GM12878 (cell line): ENCODE measurements around the gene PLOD3. TPM values are rescaled to one million over a fixed set of nuclear protein-coding genes. Genes with fewer than 3 reads are reported as not detected.

ENCODE experiments used
- ATAC-seq: fragments of 200-7000 bp; cut with Tn5 transposase; 3 replicates; pipeline ENCODE4 v1.9.1; 2020; ENCODE audit warnings: mild to moderate bottlenecking, moderate library complexity
- BruUV-seq: library from RNA; stranded (reverse); fragments of 400-500 nt; replicated peaks from 2 replicates; lab custom pipeline; 2021; lab: Mats Ljungman, UMichigan
- CTCF ChIA-PET: fragments of 300-600 bp; sonication (Branson Sonifier 250); formaldehyde crosslinking; extraction: SDS; loops from one replicate; lab custom pipeline; 2021; ENCODE audit warnings: inconsistent platforms; lab: Yijun Ruan, JAX
- POLR2A ChIA-PET: fragments of 350-600 bp; formaldehyde crosslinking; extraction: SDS; loops from one replicate; lab custom pipeline; 2021; ENCODE audit warnings: inconsistent platforms; lab: Charles Lee
- RAD21 ChIA-PET: fragments of 300-600 bp; sonication (Branson Sonifier 250); formaldehyde crosslinking; loops from one replicate; lab custom pipeline; 2023; ENCODE audit warnings: antibody characterized with exemption; ENCODE audit not compliant: unreplicated experiment; lab: Charles Lee
- SMC1A ChIA-PET: fragments of 300-600 bp; sonication (Branson Sonifier 250); formaldehyde crosslinking; loops from one replicate; lab custom pipeline; 2023; ENCODE audit not compliant: unreplicated experiment, uncharacterized antibody; lab: Charles Lee
- DNase-seq: peaks from one replicate; pipeline ENCODE4 v3.0.0-alpha.2; 2011; ENCODE audit warnings: low read depth, low spot score
- FAIRE-seq: peaks from 3 replicates; lab custom pipeline; 2011; peaks lifted over from hg19 to GRCh38; lab: Jason Lieb, UNC
- H2AFZ ChIP-seq: 2 replicates; pipeline ENCODE4 v1.6.0; 2011; ENCODE audit warnings: low read depth, low read length, control low read depth; ENCODE audit not compliant: control insufficient read depth
- H3K27ac ChIP-seq: 2 replicates; pipeline ENCODE4 v1.5.1; 2011; ENCODE audit warnings: control low read depth; ENCODE audit not compliant: control insufficient read depth, insufficient read depth
- H3K27me3 ChIP-seq, 2 experiments: replicated peaks in 1 of 2; 2 replicates each; pipeline versions ENCODE4 v1.6.0 to v1.6.1; 2011; ENCODE audit warnings: low read length in 1 of 2; ENCODE audit not compliant: control insufficient read depth in 2 of 2, insufficient read depth in 2 of 2
- H3K36me3 ChIP-seq, 2 experiments: 2 replicates each; pipeline ENCODE4 v1.5.1; 2011; ENCODE audit warnings: low read length in 1 of 2; ENCODE audit not compliant: control insufficient read depth in 2 of 2, insufficient read depth in 2 of 2
- H3K4me1 ChIP-seq: 2 replicates; pipeline ENCODE4 v1.6.1; 2011; ENCODE audit warnings: mild to moderate bottlenecking, low read length, moderate library complexity, mixed read lengths; ENCODE audit not compliant: control insufficient read depth, insufficient read depth
- H3K4me2 ChIP-seq: 2 replicates; pipeline ENCODE4 v1.6.0; 2011; ENCODE audit warnings: control low read depth; ENCODE audit not compliant: control insufficient read depth, insufficient read depth
- H3K4me3 ChIP-seq: fragments of 200-600 bp; sonication (generic); 2 replicates; pipeline ENCODE4 v1.5.1; 2016
- H3K79me2 ChIP-seq: 2 replicates; pipeline ENCODE4 v1.6.0; 2011; ENCODE audit warnings: low read length; ENCODE audit not compliant: control insufficient read depth, insufficient read depth
- H3K9ac ChIP-seq: 2 replicates; pipeline ENCODE4 v1.8.0; 2011; ENCODE audit warnings: low read length, control low read depth, mixed read lengths; ENCODE audit not compliant: control insufficient read depth, insufficient read depth
- H3K9me3 ChIP-seq: replicated peaks from 3 replicates; pipeline ENCODE4 v1.5.1; 2011; ENCODE audit warnings: mild to moderate bottlenecking, low read length; ENCODE audit not compliant: control insufficient read depth, insufficient read depth
- H4K20me1 ChIP-seq: 2 replicates; pipeline ENCODE4 v1.6.0; 2011; ENCODE audit not compliant: control insufficient read depth, insufficient read depth
- ATF7 ChIP-seq: fragments of 450-650 bp; IDR thresholded peaks from 2 replicates; pipeline ENCODE4 v1.6.1; 2016; ENCODE audit warnings: low read depth, mild to moderate bottlenecking
- CBX3 ChIP-seq: fragments of 200-600 bp; sonication (generic); IDR thresholded peaks from 2 replicates; pipeline ENCODE4 v1.6.1; 2016; ENCODE audit warnings: low read depth, borderline replicate concordance
- CEBPZ ChIP-seq: fragments of 150-350 bp; IDR thresholded peaks from 2 replicates; pipeline ENCODE4 v1.6.1; 2016; ENCODE audit warnings: low read depth, low read length
- E4F1 ChIP-seq: fragments of 450-650 bp; IDR thresholded peaks from 2 replicates; pipeline ENCODE4 v1.6.1; 2018; ENCODE audit warnings: borderline replicate concordance, mild to moderate bottlenecking; ENCODE audit not compliant: partially characterized antibody
- HDAC2 ChIP-seq: fragments of 200-600 bp; sonication (generic); IDR thresholded peaks from 2 replicates; pipeline ENCODE4 v1.6.1; 2017
- KLF5 ChIP-seq: fragments of 450-650 bp; IDR thresholded peaks from 2 replicates; pipeline ENCODE4 v1.6.1; 2014; ENCODE audit warnings: mild to moderate bottlenecking; ENCODE audit not compliant: partially characterized antibody
- MLLT1 ChIP-seq: fragments of 450-650 bp; IDR thresholded peaks from 2 replicates; pipeline ENCODE4 v1.6.1; 2016; ENCODE audit warnings: mild to moderate bottlenecking
- PML ChIP-seq: IDR thresholded peaks from 2 replicates; pipeline ENCODE4 v1.6.1; 2012; ENCODE audit warnings: low read length, inconsistent platforms
- POLR2A ChIP-seq: IDR thresholded peaks from 2 replicates; pipeline ENCODE4 v1.6.1; 2011; ENCODE audit warnings: low read depth, mild to moderate bottlenecking, low read length
- RB1 ChIP-seq: fragments of 450-650 bp; formaldehyde crosslinking; IDR thresholded peaks from 2 replicates; pipeline ENCODE4 v1.6.1; 2017; ENCODE audit warnings: mild to moderate bottlenecking, borderline replicate concordance
- SP1 ChIP-seq: IDR thresholded peaks from one replicate; pipeline ENCODE4 v1.6.1; 2011; ENCODE audit warnings: low read depth, low read length
- TBL1XR1 ChIP-seq: IDR thresholded peaks from 2 replicates; pipeline ENCODE4 v1.6.1; 2012; ENCODE audit warnings: low read depth, low read length, improper control_type of control experiment
- ZNF24 ChIP-seq: fragments of 450-650 bp; IDR thresholded peaks from 2 replicates; pipeline ENCODE4 v1.6.1; 2017; ENCODE audit warnings: antibody characterized with exemption, mild to moderate bottlenecking
- ZNF622 ChIP-seq: fragments of 450-650 bp; IDR thresholded peaks from 2 replicates; pipeline ENCODE4 v1.6.1; 2017; ENCODE audit warnings: mild to moderate bottlenecking, inconsistent platforms
- ZZZ3 ChIP-seq: IDR thresholded peaks from 2 replicates; pipeline ENCODE4 v1.6.1; 2011; ENCODE audit warnings: low read depth; ENCODE audit not compliant: control insufficient read depth, insufficient read length
- WGBS: methylation state at CpG from one replicate; pipeline ENCODE4 v1.1.6; 2016; ENCODE audit warnings: low lambda C conversion rate; ENCODE audit not compliant: insufficient replicate concordance, insufficient coverage; ENCODE audit errors: missing lambda C conversion rate; 5-methylcytosine and 5-hydroxymethylcytosine counted together
- in situ Hi-C: fragments of 300-500 bp; cut with MboI; formaldehyde crosslinking; loops from 9 replicates; pipeline ENCODE4 v1.14.3; 2018; ENCODE audit warnings: mixed read lengths
- intact Hi-C: fragments of 100-400 bp; cut with micrococcal nuclease; formaldehyde crosslinking; loops from one replicate; pipeline ENCODE4 v1.14.2; 2022; ENCODE audit not compliant: unreplicated experiment
- polyA plus RNA-seq, 11 experiments: library from polyadenylated mRNA; depleted of rRNA in 4 of 11; unstranded in 6 of 11; stranded (reverse) in 5 of 11; fragments of >200 nt; fragmentation: Nextera tagmentation in 4 of 11; fragmentation: Illumina TruSeq in 1 of 11; extraction: Ambion mirVana in 4 of 11; extraction: Trizol in 1 of 11; gene quantifications; 1 replicate in 1 of 11; 2 replicates in 10 of 11; pipeline versions ENCODE4 v1.2.1 to v1.2.3, GENCODE V29; 2011 to 2016; ENCODE audit warnings: inconsistent platforms in 2 of 11, missing spikeins in 2 of 11, low read depth in 1 of 11
- total RNA-seq, 4 experiments: library from RNA; depleted of rRNA in 3 of 4; stranded (reverse); fragments of >200 nt in 3 of 4; fragmentation: Illumina TruSeq in 1 of 4; extraction: Trizol in 1 of 4; gene quantifications; 2 replicates each; pipeline versions ENCODE4 v1.2.1 to v1.2.3, GENCODE V29; 2013 to 2021

Gene PLOD3
- total and polyA plus RNA-seq, 10 of the 15 experiments (the other 5 are each of a cell fraction or from before 2014, with no cell fraction given) = 0.53 to 27.8 (median 15.1) TPM

GRCh38 chr7:101245147-101245668 is 27.8 kb upstream of the PLOD3 start (continued):
- TF ChIP-seq MLLT1 (peak; percentile 94), ATF7 (no peak), KLF5 (peak; percentile 8), PML (0 out of 2 replicates have a peak, but pooled peaks have one; percentile 8)
- TF ChIP-seq, all 136 proteins: peak for 8

- peak within 1 kb of the TSS; percentile 84 for H3K4me3 ChIP-seq
- DNase-seq = peak; percentile 68
- intact Hi-C loops (loop anchor here (1.0 kb wide), 1 partner anchor 26 kb away; the partner anchor contains the start of gene ZNHIT1), in situ Hi-C loops (no loop called here)
- no peaks in the 10 kb centered on the region for H3K9me3 ChIP-seq
- peak within 1 kb of the TSS; percentile 92 for H2AFZ ChIP-seq
- ChIA-PET CTCF (interaction anchor here (0.6 to 5.3 kb wide), 29 partner anchors 8 to 1223 kb away, joined by 3 to 74 read pairs (median 4); partner anchors contain the start of genes PLOD3, TRIM56, UFSP1 and ZNHIT1), SMC1A (interaction anchor here (0.9 to 2.9 kb wide), 9 partner anchors 10 to 101 kb away, joined by 3 to 20 read pairs (median 5); partner anchors contain the start of genes PLOD3 and ZNHIT1), POLR2A (interaction anchor here (0.5 to 1.5 kb wide), 9 partner anchors 7 to 355 kb away, joined by 3 to 10 read pairs (median 4); partner anchors contain the start of genes PLOD3, UFSP1 and ZNHIT1), RAD21 (interaction anchor here (1.0 to 5.0 kb wide), 8 partner anchors 8 to 110 kb away, joined by 3 to 37 read pairs (median 8); partner anchors contain the start of genes PLOD3 and ZNHIT1)
- peak within 1 kb of the TSS; percentile 97 for H3K4me2 ChIP-seq
- H3K9ac ChIP-seq = peak within 1 kb of the TSS; percentile 88
- H3K36me3 ChIP-seq = peaks cover 5 to 10% of the 10 kb centered on the region in 2 experiments; a peak in 3 of 4 replicates
- H3K27ac ChIP-seq = peak within 1 kb of the TSS; percentile 89
- 1% methylated on average over 44 of the region's 45 CpGs for WGBS
- peaks cover 6% of the 10 kb centered on the region for H3K4me1 ChIP-seq
- peak; percentile 98 for ATAC-seq
- FAIRE-seq = peak; percentile 99
- H3K27me3 ChIP-seq = no peaks in the 10 kb centered on the region
- no TSS peak for BruUV-seq
- no peaks in the 10 kb centered on the region for H4K20me1 ChIP-seq
- H3K79me2 ChIP-seq = peaks cover 32% of the 10 kb centered on the region
- TF ChIP-seq RB1 (peak; percentile 53; the same call in 1 of the 2 replicates), CBX3 (no peak), ZNF24 (no peak), SP1 (no peak), CEBPZ (no peak), ZNF622 (no peak), TBL1XR1 (peak; percentile 21), E4F1 (no peak), ZZZ3 (no peak), HDAC2 (no peak), POLR2A (peak; percentile 94)
Measured at GRCh38 chr7:101244375-101245146, 27.2 kb upstream of the PLOD3 start, which contains the start of gene FIS1. Gene FIS1, minus strand, starts transcription at chr7:101245081. Its CDS starts 77 bp downstream, at chr7:101245004.
